ENCODE measurements around the gene EPB41. TPM values are rescaled to one million over a fixed set of nuclear protein-coding genes. Genes with fewer than 3 reads are reported as not detected.
"Not testable (repeated sequence)": the region's sequence is repeated elsewhere in the genome, so short reads cannot be mapped to it uniquely, and the experiment has no call there.

Gene EPB41
- total RNA-seq, 3 donors from 2014 or later, result 45.8 to 82.2 (median 76.3) TPM

DNA sequence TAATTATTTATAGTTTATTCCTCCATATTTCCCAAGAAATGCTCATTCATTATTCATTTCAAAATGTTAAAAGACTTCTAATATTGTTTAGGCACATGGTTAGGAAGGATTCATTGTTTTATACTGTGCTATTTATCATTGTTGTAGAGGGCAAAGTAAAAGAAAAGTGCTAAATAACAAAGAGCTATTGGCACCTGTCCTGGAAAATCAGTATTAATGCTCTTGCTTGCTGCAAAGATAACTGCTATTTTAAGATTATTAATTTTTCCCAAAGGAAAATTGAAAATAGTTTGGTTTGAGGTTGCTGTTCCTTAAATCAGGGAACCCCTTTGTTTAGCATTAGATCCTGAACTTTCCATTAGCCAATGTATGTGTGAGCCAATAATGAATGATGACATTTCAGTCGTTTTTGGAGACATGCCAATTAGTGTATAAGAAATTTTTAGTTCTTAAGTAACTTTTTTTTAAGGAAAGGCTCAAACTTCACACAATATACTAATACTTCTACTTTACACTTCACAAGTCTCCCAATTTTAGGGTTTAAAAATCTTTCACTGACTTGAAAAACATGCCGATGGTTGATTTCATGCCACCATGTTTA, 39.9 kb downstream of the EPB41 start:
- ATAC-seq (no peak), DNase-seq (no peak)
- no peaks in the 10 kb centered on the region for H3K36me3 ChIP-seq (ENCODE audit: low read depth)
- TF ChIP-seq, protein P1, sequence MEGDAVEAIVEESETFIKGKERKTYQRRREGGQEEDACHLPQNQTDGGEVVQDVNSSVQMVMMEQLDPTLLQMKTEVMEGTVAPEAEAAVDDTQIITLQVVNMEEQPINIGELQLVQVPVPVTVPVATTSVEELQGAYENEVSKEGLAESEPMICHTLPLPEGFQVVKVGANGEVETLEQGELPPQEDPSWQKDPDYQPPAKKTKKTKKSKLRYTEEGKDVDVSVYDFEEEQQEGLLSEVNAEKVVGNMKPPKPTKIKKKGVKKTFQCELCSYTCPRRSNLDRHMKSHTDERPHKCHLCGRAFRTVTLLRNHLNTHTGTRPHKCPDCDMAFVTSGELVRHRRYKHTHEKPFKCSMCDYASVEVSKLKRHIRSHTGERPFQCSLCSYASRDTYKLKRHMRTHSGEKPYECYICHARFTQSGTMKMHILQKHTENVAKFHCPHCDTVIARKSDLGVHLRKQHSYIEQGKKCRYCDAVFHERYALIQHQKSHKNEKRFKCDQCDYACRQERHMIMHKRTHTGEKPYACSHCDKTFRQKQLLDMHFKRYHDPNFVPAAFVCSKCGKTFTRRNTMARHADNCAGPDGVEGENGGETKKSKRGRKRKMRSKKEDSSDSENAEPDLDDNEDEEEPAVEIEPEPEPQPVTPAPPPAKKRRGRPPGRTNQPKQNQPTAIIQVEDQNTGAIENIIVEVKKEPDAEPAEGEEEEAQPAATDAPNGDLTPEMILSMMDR (IDR thresholded peaks at IDR 0.05), result no peak
- no peaks in the 10 kb centered on the region for H3K4me1 ChIP-seq (ENCODE audit: low read depth)
- intact Hi-C loops (cut with DNase I, micrococcal nuclease), result no loop called here
- no peak overlapping the region for H3K4me3 ChIP-seq
- no peaks in the 10 kb centered on the region for H3K9me3 ChIP-seq

DNA sequence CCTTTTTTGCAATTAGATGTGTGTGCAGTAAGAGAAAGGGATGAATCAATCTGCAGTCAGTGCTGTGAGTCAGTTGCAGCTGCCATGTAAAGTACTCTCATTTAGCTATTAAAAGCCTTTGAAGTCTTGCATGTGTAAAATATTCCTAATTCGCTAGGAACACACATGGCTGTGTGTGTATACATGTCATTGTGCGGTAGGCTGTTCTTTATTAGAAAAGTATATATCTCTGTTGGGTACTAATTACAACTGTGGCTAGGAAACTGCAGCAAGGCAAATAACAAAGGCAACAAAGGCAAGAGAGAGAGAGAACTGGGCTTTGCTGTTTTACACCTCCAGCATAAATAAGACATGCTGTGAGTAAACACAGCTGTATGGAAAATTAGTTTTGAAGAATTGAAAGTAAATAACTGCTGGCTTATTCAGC, 41.7 kb downstream of the EPB41 start:
- intact Hi-C loops (cut with DNase I, micrococcal nuclease), result no loop called here
- ATAC-seq, result no peak
- TF ChIP-seq, protein P1 (IDR thresholded peaks at IDR 0.05), result no peak
- H3K4me1 ChIP-seq (ENCODE audit: low read depth), result no peaks in the 10 kb centered on the region
- no peaks in the 10 kb centered on the region for H3K9me3 ChIP-seq
- H3K36me3 ChIP-seq (ENCODE audit: low read depth), result no peaks in the 10 kb centered on the region
- H3K4me3 ChIP-seq, result no peak overlapping the region
- DNase-seq, result no peak

DNA sequence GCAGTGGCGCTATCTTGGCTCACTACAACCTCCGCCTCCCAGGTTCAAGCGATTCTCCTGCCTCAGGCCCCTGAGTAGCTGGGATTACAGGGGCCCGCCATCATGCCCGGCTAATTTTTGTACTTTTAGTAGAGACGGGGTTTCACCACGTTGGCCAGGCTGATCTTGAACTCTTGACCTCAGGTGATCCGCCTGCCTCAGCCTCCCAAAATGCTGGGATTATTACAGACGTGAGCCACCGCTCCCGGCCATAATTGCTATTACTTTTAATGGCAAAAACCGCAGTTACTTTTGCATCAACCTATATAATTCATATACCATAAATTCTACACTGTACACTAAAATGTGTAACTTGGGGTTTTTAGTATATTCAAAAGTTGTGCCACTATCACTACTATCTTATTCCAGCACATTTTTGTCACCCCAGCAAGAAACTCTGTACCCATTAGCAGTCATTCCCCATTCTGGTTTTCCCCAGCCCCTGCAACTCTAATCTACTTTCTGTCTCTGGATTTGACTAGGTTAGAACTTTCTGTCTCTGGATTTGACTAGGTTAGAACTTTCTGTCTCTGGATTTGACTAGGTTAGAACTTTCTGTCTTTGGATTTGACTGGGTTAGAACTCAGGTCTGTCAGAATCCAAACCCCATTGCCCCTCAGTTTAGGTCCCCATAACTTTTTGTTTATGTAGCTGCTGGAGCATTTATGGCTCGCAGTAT, 47.9 kb downstream of the EPB41 start:
- intact Hi-C loops (cut with DNase I, micrococcal nuclease); DNase-seq; H3K4me3 ChIP-seq; H3K4me1 ChIP-seq (ENCODE audit: low read depth); H3K36me3 ChIP-seq (ENCODE audit: low read depth); H3K9me3 ChIP-seq; ATAC-seq: not testable (repeated sequence)

- Histone ChIP-seq H3K36me3 (ENCODE audit: low read depth) (no peaks in the 10 kb centered on the region), H3K4me3 (no peak overlapping the region), H3K4me1 (ENCODE audit: low read depth) (peaks cover 4% of the 10 kb centered on the region), H3K9me3 (no peaks in the 10 kb centered on the region)
- intact Hi-C loops (cut with DNase I, micrococcal nuclease), result no loop called here
- DNase-seq (no peak), ATAC-seq (no peak)
- TF ChIP-seq, protein P1 (IDR thresholded peaks at IDR 0.05), result no peak
Observed at GRCh38 chr1:28965271-28965870, 51.0 kb downstream of the EPB41 start.

- no peaks in the 10 kb centered on the region for H3K36me3 ChIP-seq (ENCODE audit: low read depth)
- H3K4me1 ChIP-seq (ENCODE audit: low read depth), result peaks cover 4% of the 10 kb centered on the region
- no peak overlapping the region for H3K4me3 ChIP-seq
- TF ChIP-seq, protein P1 (IDR thresholded peaks at IDR 0.05), result no peak
- peak; percentile 91 for ATAC-seq
- intact Hi-C loops (cut with DNase I, micrococcal nuclease), result no loop called here
- no peaks in the 10 kb centered on the region for H3K9me3 ChIP-seq
- peak in 1 of 3 donors; percentile 21 for DNase-seq
Observed at GRCh38 chr1:28966617-28967016, 52.2 kb downstream of the EPB41 start.

Data from mucosa of descending colon (tissue), 3 donors.